Esophagus squamous epithelium (tissue), 5 donors: ENCODE data around the gene CACHD1. TPM values are rescaled to one million over a fixed set of nuclear protein-coding genes. Genes with fewer than 3 reads are reported as not detected.

Source experiments
- DNase-seq: peaks from one replicate; lab custom pipeline; 2025; lab: John Stamatoyannopoulos, UW
- H3K27ac ChIP-seq, 4 donors: fragments of 200-600 bp; sonication (generic); one replicate each; pipeline ENCODE4 v1.5.1; 2016 to 2019; ENCODE audit warnings: mild to moderate bottlenecking in 1 of 4
- H3K27me3 ChIP-seq, 4 donors: fragments of 200-600 bp; sonication (generic); 1 replicate in 3 of 4; 2 replicates in 1 of 4; pipeline versions ENCODE4 v1.5.1 to v1.6.0; 2017 to 2021; ENCODE audit warnings: antibody characterized with exemption in 1 of 4
- H3K36me3 ChIP-seq, 3 donors: fragments of 200-600 bp; sonication (generic); one replicate each; pipeline ENCODE4 v1.5.1; 2016 to 2019
- H3K4me1 ChIP-seq, 3 donors: fragments of 200-600 bp; sonication (generic); one replicate each; pipeline ENCODE4 v1.5.1; 2017 to 2019
- H3K4me3 ChIP-seq, 4 donors: fragments of 200-600 bp; sonication (generic); 1 replicate in 3 of 4; 2 replicates in 1 of 4; pipeline ENCODE4 v1.5.1; 2016 to 2019; ENCODE audit warnings: mild to moderate bottlenecking in 2 of 4, moderate library complexity in 1 of 4
- H3K9me3 ChIP-seq, 3 donors: fragments of 200-600 bp; sonication (generic); one replicate each; pipeline ENCODE4 v1.5.1; 2016 to 2019
- POLR2A ChIP-seq, 4 donors: fragments of 450-650 bp; IDR thresholded peaks; one replicate each; pipeline ENCODE4 v1.6.1; 2017; ENCODE audit warnings: antibody characterized with exemption in 4 of 4, mild to moderate bottlenecking in 4 of 4, moderate library complexity in 3 of 4
- WGBS, 2 donors: methylation state at CpG; one replicate each; pipeline ENCODE4 v1.1.5; 2018; 5-methylcytosine and 5-hydroxymethylcytosine counted together
- intact Hi-C: fragments of 100-400 bp; cut with DNase I; formaldehyde crosslinking; loops from one replicate; pipeline ENCODE4 v1.15.0; 2022
- total RNA-seq, 4 donors: library from RNA; depleted of rRNA; stranded (reverse); fragments of >200 nt; gene quantifications; one replicate each; pipeline ENCODE4 v1.1.0, GENCODE V29; 2016
- TF ChIP-seq, protein P1 (sequence below), 6 experiments: fragments of 450-650 bp in 4 of 6; fragments of 200-600 bp in 2 of 6; sonication (generic) in 2 of 6; IDR thresholded peaks; one replicate each; pipeline ENCODE4 v1.5.1; 2016 to 2019; ENCODE audit warnings: antibody characterized with exemption in 6 of 6, mild to moderate bottlenecking in 4 of 6, moderate library complexity in 4 of 6
- donor health status: DM: yes; HTN: yes; CAD: no.

The CACHD1 gene
- total RNA-seq, 4 donors from 2014 or later: 1.9 to 14.5 (median 4.1) TPM

DNA sequence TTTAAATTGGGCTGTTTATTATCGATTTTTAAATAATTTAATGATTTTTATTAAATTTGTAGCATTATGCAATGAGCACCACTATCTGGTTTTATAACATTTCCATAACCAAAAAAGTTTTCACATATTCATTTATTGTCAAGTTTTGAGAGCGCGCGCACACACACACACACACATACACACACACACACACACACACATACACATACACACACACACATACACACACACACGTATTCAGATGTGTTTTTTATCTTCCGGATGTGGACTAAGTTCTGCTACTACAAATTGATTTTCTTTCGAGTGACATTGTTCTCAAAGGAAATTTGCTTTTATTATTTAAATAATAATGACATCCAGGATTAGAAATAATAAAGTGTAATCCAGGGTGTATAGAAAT lies 16.3 kb downstream of the CACHD1 start:
- Histone ChIP-seq H3K36me3 (no peaks in the 10 kb centered on the region), H3K4me1 (peaks cover 0 to 47% (median 3%) of the 10 kb centered on the region in 3 donors), H3K4me3 (no peak overlapping the region), H3K9me3 (no peaks in the 10 kb centered on the region), H3K27me3 (no peaks in the 10 kb centered on the region), H3K27ac (no peak overlapping the region)
- DNase-seq: no peak
- intact Hi-C loops: no loop called here
- TF ChIP-seq POLR2A (IDR thresholded peaks at IDR 0.05): no peak
- TF ChIP-seq, protein P1, sequence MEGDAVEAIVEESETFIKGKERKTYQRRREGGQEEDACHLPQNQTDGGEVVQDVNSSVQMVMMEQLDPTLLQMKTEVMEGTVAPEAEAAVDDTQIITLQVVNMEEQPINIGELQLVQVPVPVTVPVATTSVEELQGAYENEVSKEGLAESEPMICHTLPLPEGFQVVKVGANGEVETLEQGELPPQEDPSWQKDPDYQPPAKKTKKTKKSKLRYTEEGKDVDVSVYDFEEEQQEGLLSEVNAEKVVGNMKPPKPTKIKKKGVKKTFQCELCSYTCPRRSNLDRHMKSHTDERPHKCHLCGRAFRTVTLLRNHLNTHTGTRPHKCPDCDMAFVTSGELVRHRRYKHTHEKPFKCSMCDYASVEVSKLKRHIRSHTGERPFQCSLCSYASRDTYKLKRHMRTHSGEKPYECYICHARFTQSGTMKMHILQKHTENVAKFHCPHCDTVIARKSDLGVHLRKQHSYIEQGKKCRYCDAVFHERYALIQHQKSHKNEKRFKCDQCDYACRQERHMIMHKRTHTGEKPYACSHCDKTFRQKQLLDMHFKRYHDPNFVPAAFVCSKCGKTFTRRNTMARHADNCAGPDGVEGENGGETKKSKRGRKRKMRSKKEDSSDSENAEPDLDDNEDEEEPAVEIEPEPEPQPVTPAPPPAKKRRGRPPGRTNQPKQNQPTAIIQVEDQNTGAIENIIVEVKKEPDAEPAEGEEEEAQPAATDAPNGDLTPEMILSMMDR (IDR thresholded peaks at IDR 0.05): no peak
- WGBS, 2 donors: 72 to 77% methylated on average over 7 of the region's 7 CpGs

DNA sequence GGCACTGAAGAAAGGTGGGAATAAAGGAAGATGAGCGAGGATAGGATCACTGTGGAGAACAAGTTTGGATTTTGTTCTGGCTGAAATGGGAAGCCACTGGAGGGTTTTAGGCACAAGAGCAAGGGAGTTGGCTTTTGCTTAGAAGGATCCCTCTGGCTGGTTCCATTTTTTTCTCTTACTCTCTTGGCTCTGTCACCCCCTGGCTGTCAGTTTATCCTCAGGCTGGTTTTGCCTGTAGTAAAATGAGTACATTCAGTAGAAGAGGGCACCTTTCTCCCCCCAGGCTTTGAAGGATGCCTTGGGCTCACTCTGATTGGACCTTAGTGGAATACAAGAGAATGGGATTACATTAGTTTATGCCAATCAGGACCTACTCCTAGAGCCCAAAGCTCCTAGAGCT lies 17.1 kb downstream of the CACHD1 start:
- H3K4me3 ChIP-seq: no peak overlapping the region
- no peaks in the 10 kb centered on the region for H3K36me3 ChIP-seq
- peaks cover 0 to 39% (median 3%) of the 10 kb centered on the region in 3 donors for H3K4me1 ChIP-seq
- 89 to 100% methylated on average over 1 of the region's 1 CpG for WGBS, 2 donors
- H3K27ac ChIP-seq: no peak overlapping the region
- no peaks in the 10 kb centered on the region for H3K27me3 ChIP-seq
- DNase-seq: no peak
- H3K9me3 ChIP-seq: no peaks in the 10 kb centered on the region
- intact Hi-C loops: no loop called here
- TF ChIP-seq POLR2A (IDR thresholded peaks at IDR 0.05): no peak
- TF ChIP-seq, protein P1 (IDR thresholded peaks at IDR 0.05): peak in 1 of 6 experiments; percentile 17

DNA sequence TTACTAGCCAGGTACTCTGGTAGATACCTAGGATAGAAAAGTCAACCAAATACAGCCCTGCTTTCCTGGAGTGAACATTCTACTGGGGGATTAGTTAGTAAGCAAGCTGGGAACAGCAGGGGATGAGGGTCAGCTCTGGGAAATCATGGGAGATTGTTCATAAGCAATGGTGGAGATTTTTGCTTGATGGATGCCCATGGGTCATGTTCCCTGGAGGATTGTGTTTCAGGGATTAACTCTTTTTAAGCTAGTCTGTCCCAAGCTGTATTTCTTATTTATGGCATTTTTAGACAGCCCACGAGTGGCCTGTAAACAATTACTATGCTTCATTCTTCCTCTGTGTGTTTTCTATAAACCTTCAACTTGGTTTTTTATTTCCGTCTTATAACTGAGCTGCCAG lies 18.9 kb downstream of the CACHD1 start:
- no peak overlapping the region for H3K27ac ChIP-seq
- H3K36me3 ChIP-seq: no peaks in the 10 kb centered on the region
- no peak overlapping the region for H3K4me3 ChIP-seq
- intact Hi-C loops: no loop called here
- no peak for DNase-seq
- TF ChIP-seq, protein P1 (IDR thresholded peaks at IDR 0.05): no peak
- TF ChIP-seq POLR2A (IDR thresholded peaks at IDR 0.05): no peak
- no peaks in the 10 kb centered on the region for H3K9me3 ChIP-seq
- WGBS, 2 donors: 51 to 77% methylated on average over 2 of the region's 2 CpGs
- peaks cover 0 to 31% (median 3%) of the 10 kb centered on the region in 3 donors for H3K4me1 ChIP-seq
- H3K27me3 ChIP-seq: no peaks in the 10 kb centered on the region

DNA sequence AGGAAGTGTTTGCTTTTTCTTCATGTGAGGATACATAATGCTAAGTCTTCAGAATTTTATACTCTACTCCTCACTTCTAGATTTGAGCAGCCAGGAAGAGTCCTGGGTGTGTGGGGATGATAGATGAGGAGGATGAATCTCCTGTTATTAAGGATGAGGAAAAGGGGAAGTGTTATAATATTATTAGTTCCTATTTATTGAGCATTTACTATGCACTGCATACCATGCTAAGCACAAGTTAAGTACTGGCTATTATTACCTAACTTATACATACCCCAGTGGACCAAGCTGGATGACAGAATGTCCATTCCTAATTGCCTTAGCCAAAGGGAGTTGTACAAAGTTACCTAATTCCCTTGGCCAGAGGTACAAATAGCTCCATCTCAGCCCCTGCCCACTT lies 19.8 kb downstream of the CACHD1 start:
- intact Hi-C loops: no loop called here
- no peaks in the 10 kb centered on the region for H3K36me3 ChIP-seq
- no peak overlapping the region for H3K27ac ChIP-seq
- no peaks in the 10 kb centered on the region for H3K27me3 ChIP-seq
- H3K4me3 ChIP-seq: no peak overlapping the region
- DNase-seq: no peak
- no peaks in the 10 kb centered on the region for H3K9me3 ChIP-seq
- peaks cover 0 to 26% (median 3%) of the 10 kb centered on the region in 3 donors for H3K4me1 ChIP-seq
- TF ChIP-seq, protein P1 (IDR thresholded peaks at IDR 0.05): no peak
- TF ChIP-seq POLR2A (IDR thresholded peaks at IDR 0.05): no peak

DNA sequence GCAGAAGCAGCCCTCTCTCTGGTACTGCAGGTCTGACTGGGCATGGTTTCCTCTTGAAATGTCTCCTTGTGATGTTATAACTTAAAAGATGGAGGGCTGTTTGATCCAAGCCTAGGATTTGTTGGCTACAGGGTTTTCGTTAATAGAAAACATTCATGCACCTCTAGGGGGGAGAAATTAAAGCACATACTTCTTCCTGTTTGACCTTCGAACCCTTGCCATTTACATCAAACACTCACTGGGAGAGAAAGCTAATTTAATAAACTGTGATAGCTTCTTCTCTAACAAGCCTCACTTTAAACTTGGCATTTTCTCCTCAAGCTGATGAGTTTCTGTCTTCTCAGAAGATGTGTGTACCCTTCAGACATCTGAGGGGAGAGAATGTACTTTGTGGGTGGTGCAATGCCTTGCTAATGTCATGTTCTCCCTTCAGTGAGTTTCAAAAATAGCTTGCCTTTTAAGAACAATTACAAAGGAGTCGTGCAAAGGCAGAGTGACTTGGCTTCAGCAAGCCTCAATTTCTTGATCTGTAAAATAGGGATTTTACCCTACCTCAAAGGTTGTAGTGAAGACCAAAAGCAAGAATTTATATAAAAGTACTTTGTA lies 20.4 kb downstream of the CACHD1 start:
- Histone ChIP-seq H3K27ac (no peak overlapping the region), H3K36me3 (no peaks in the 10 kb centered on the region), H3K9me3 (no peaks in the 10 kb centered on the region), H3K4me3 (no peak overlapping the region), H3K27me3 (no peaks in the 10 kb centered on the region), H3K4me1 (peaks cover 0 to 24% (median 4%) of the 10 kb centered on the region in 3 donors)
- 38 to 62% methylated on average over 3 of the region's 3 CpGs for WGBS, 2 donors
- DNase-seq: no peak
- intact Hi-C loops: no loop called here
- no peak for TF ChIP-seq POLR2A (IDR thresholded peaks at IDR 0.05)
- TF ChIP-seq, protein P1 (IDR thresholded peaks at IDR 0.05): no peak
